Peyer's patch (tissue), 4 donors: ENCODE measurements around the gene TLN1.

ENCODE experiments used
- CTCF ChIP-seq, 6 experiments: fragments of 450-650 bp in 4 of 6; fragments of 200-600 bp in 2 of 6; sonication (generic) in 1 of 6; IDR thresholded peaks; one replicate each; pipeline ENCODE4 v1.5.1; 2017 to 2019; ENCODE audit warnings: antibody characterized with exemption in 6 of 6, mild to moderate bottlenecking in 3 of 6, moderate library complexity in 1 of 6
- POLR2A ChIP-seq, 2 donors: fragments of 450-650 bp; IDR thresholded peaks; one replicate each; pipeline ENCODE4 v1.5.1; 2017; ENCODE audit warnings: antibody characterized with exemption in 2 of 2, mild to moderate bottlenecking in 2 of 2, moderate library complexity in 2 of 2

- TF ChIP-seq CTCF (IDR thresholded peaks at IDR 0.05), result no peak
- TF ChIP-seq POLR2A (IDR thresholded peaks at IDR 0.05), result no peak
These were observed 11.5 kb upstream of the TLN1 start for GRCh38 chr9:35743452-35743851.
